ENCODE measurements around the gene DAPK2.

DNA sequence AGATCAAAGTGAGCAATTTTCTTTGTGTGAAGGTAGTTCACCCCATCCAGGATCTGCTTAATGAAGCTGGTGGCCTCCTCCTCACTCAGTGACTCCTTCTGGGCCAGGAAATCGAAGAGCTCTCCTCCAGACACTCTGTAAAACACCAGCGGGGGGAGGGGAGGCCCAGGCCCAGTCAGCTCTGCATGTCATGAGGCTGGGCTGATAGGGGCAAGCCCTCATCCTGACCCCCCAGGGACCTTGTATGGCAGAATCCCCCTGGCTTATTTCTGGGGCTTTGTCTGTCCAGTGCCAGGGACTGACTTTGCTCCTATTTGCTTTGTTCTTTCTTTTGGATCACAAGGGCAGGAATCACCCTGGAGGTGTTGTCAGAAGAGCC lies 74.9 kb downstream of the DAPK2 start:
- TF ChIP-seq, protein P1, sequence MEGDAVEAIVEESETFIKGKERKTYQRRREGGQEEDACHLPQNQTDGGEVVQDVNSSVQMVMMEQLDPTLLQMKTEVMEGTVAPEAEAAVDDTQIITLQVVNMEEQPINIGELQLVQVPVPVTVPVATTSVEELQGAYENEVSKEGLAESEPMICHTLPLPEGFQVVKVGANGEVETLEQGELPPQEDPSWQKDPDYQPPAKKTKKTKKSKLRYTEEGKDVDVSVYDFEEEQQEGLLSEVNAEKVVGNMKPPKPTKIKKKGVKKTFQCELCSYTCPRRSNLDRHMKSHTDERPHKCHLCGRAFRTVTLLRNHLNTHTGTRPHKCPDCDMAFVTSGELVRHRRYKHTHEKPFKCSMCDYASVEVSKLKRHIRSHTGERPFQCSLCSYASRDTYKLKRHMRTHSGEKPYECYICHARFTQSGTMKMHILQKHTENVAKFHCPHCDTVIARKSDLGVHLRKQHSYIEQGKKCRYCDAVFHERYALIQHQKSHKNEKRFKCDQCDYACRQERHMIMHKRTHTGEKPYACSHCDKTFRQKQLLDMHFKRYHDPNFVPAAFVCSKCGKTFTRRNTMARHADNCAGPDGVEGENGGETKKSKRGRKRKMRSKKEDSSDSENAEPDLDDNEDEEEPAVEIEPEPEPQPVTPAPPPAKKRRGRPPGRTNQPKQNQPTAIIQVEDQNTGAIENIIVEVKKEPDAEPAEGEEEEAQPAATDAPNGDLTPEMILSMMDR (IDR thresholded peaks at IDR 0.05) = no peak
- TF ChIP-seq EP300 (IDR thresholded peaks at IDR 0.05) (no peak), POLR2A (IDR thresholded peaks at IDR 0.05) (no peak)
